K562 (cell line): ENCODE measurements around the gene SPCS3. TPM values are rescaled to one million over a fixed set of nuclear protein-coding genes. Genes with fewer than 3 reads are reported as not detected.

Experiments
- ARNT ChIP-seq, 2 experiments: fragments of 450-650 bp; IDR thresholded peaks; 2 replicates each; pipeline ENCODE4 v1.6.1; 2016; ENCODE audit warnings: mild to moderate bottlenecking in 1 of 2
- CBFA2T3 ChIP-seq: fragments of 450-650 bp; IDR thresholded peaks from 2 replicates; pipeline ENCODE4 v1.6.1; 2017
- FOXK2 ChIP-seq, 2 experiments: fragments of 450-650 bp; IDR thresholded peaks in 1 of 2; conservative IDR thresholded peaks in 1 of 2; 2 replicates each; pipeline ENCODE4 v1.6.1; 2016; ENCODE audit warnings: low read depth in 2 of 2, mild to moderate bottlenecking in 1 of 2
- HDAC1 ChIP-seq, 2 experiments: fragments of 450-650 bp; IDR thresholded peaks; 2 replicates each; pipeline ENCODE4 v1.6.1; 2016 to 2017; ENCODE audit warnings: inconsistent platforms in 1 of 2, mild to moderate bottlenecking in 1 of 2, moderate library complexity in 1 of 2
- HDAC3 ChIP-seq: fragments of 450-650 bp; IDR thresholded peaks from 2 replicates; pipeline ENCODE4 v1.6.1; 2018; ENCODE audit warnings: borderline replicate concordance, mild to moderate bottlenecking, moderate library complexity; ENCODE audit not compliant: partially characterized antibody
- KLF16 ChIP-seq: IDR thresholded peaks from 2 replicates; pipeline ENCODE4 v1.6.1; 2016; ENCODE audit warnings: antibody characterized with exemption
- MXI1 ChIP-seq: IDR thresholded peaks from 2 replicates; pipeline ENCODE4 v1.6.1; 2011; ENCODE audit warnings: low read depth, mild to moderate bottlenecking, improper control_type of control experiment, low read length
- PBX2 ChIP-seq, 2 experiments: IDR thresholded peaks in 1 of 2; conservative IDR thresholded peaks in 1 of 2; 2 replicates each; pipeline ENCODE4 v1.6.1; 2016; ENCODE audit warnings: low read depth in 2 of 2, mild to moderate bottlenecking in 1 of 2, missing compliant biosample characterization in 1 of 2, missing genetic modification characterization in 1 of 2, moderate library complexity in 1 of 2
- RBM17 ChIP-seq: fragments of 200-400 bp; formaldehyde crosslinking; IDR thresholded peaks from 2 replicates; pipeline ENCODE4 v1.6.1; 2017; ENCODE audit warnings: low read depth, mild to moderate bottlenecking, low read length, borderline replicate concordance
- RBM34 ChIP-seq: fragments of 200-400 bp; formaldehyde crosslinking; IDR thresholded peaks from 2 replicates; pipeline ENCODE4 v1.6.1; 2018; ENCODE audit warnings: low read length, borderline replicate concordance; ENCODE audit not compliant: insufficient read depth
- ZC3H8 ChIP-seq: fragments of 450-650 bp; IDR thresholded peaks from 2 replicates; pipeline ENCODE4 v1.6.1; 2017
- ZNF592 ChIP-seq: fragments of 450-650 bp; IDR thresholded peaks from 2 replicates; pipeline ENCODE4 v1.6.1; 2017; ENCODE audit warnings: antibody characterized with exemption, mild to moderate bottlenecking
- polyA plus RNA-seq, 8 experiments: library from polyadenylated mRNA; depleted of rRNA in 4 of 8; stranded (reverse) in 5 of 8; unstranded in 3 of 8; fragments of >200 nt; fragmentation: Nextera tagmentation in 2 of 8; fragmentation: Illumina TruSeq in 1 of 8; extraction: Ambion mirVana in 2 of 8; extraction: Trizol in 1 of 8; gene quantifications; 2 replicates each; pipeline versions ENCODE4 v1.2.1 to v1.2.3, GENCODE V29; 2011 to 2014; ENCODE audit warnings: inconsistent platforms in 1 of 8, missing spikeins in 1 of 8
- total RNA-seq, 7 experiments: library from RNA; depleted of rRNA in 6 of 7; stranded (reverse); fragments of >200 nt in 6 of 7; fragmentation: Illumina TruSeq in 2 of 7; extraction: Trizol in 2 of 7; gene quantifications; 2 replicates each; pipeline versions ENCODE4 v1.2.1 to v1.2.3, GENCODE V29; 2011 to 2021; ENCODE audit warnings: low replicate concordance in 1 of 7

SPCS3 gene
- total and polyA plus RNA-seq, 9 of the 15 experiments (the other 6 are each of a cell fraction or from before 2014, with no cell fraction given), result 64.6 to 196 (median 85.4) TPM

GRCh38 chr4:176290520-176290919 is 29.2 kb upstream of the SPCS3 start (continued):
- TF ChIP-seq ZNF592, result 0 out of 2 replicates have a peak, but pooled peaks have one; percentile 20
- peak; percentile 60; the same call in 1 of the 2 replicates for TF ChIP-seq PBX2 (CRISPR knock-in tag; IDR thresholded peaks at IDR 0.05; ENCODE audit: low read depth)
- peak; percentile 92 for TF ChIP-seq PBX2 (tag; conservative IDR thresholded peaks at IDR 0.05; ENCODE audit: low read depth)
- peak in 1 of 2 experiments; percentile 54; a peak in 2 of 4 replicates for TF ChIP-seq FOXK2 (conservative IDR thresholded peaks at IDR 0.05 in 1 of 2, IDR thresholded peaks at IDR 0.05 in 1 of 2; ENCODE audit: low read depth in 2 of 2)
- no peak for TF ChIP-seq RBM34
- TF ChIP-seq CBFA2T3, result peak; percentile 93
- no peak for TF ChIP-seq ZC3H8
- 0 out of 2 replicates have a peak, but pooled peaks have one; percentile 29 for TF ChIP-seq KLF16
- TF ChIP-seq RBM17, result no peak
- TF ChIP-seq ARNT (IDR thresholded peaks at IDR 0.05), result no peak; a peak in 1 of 4 replicates
- 0 out of 2 replicates have a peak, but pooled peaks have one; percentile 13 for TF ChIP-seq MXI1
- no peak for TF ChIP-seq HDAC3
- peak in 1 of 2 experiments; percentile 64; a peak in 1 of 4 replicates for TF ChIP-seq HDAC1 (IDR thresholded peaks at IDR 0.05)
